DMS153 (cell line): ENCODE measurements around the gene LYZL1.
"Not testable (repeated sequence)": the region's sequence is repeated elsewhere in the genome, so short reads cannot be mapped to it uniquely, and the experiment has no call there.

ENCODE experiments used
- DNase-seq: peaks from one replicate; lab custom pipeline; 2025; lab: John Stamatoyannopoulos, UW

Gene LYZL1

GRCh38 chr10:29288906-29289305 is at the start of gene LYZL1:
Gene LYZL1 (plus strand): TSS chr10:29289070. CDS start chr10:29291868, 2,798 bp downstream.
- not testable (repeated sequence) for DNase-seq

GRCh38 chr10:29239569-29240472 is 49.0 kb upstream of the LYZL1 start:
- no peak for DNase-seq

GRCh38 chr10:29240986-29241660 is 47.7 kb upstream of the LYZL1 start:
- DNase-seq: no peak

- DNase-seq: no peak
Measured at GRCh38 chr10:29241925-29242324, 46.9 kb upstream of the LYZL1 start.

- DNase-seq: no peak
Measured at GRCh38 chr10:29243066-29243465, 45.8 kb upstream of the LYZL1 start.

GRCh38 chr10:29243750-29244149 is 45.1 kb upstream of the LYZL1 start:
- no peak for DNase-seq

GRCh38 chr10:29244978-29245377 is 43.9 kb upstream of the LYZL1 start:
- DNase-seq: no peak

GRCh38 chr10:29245476-29245875 is 43.4 kb upstream of the LYZL1 start:
- DNase-seq: no peak

- no peak for DNase-seq
Measured at GRCh38 chr10:29246449-29246848, 42.4 kb upstream of the LYZL1 start.

GRCh38 chr10:29248158-29248557 is 40.7 kb upstream of the LYZL1 start:
- no peak for DNase-seq

- no peak for DNase-seq
Measured at GRCh38 chr10:29249018-29249417, 39.9 kb upstream of the LYZL1 start.

- no peak for DNase-seq
Measured at GRCh38 chr10:29250066-29250465, 38.8 kb upstream of the LYZL1 start.

- DNase-seq: no peak
Measured at GRCh38 chr10:29252811-29253689, 35.8 kb upstream of the LYZL1 start.

GRCh38 chr10:29253690-29254029 is 35.2 kb upstream of the LYZL1 start:
- DNase-seq: no peak

GRCh38 chr10:29254123-29255046 is 34.5 kb upstream of the LYZL1 start:
- DNase-seq: peak; percentile 30

GRCh38 chr10:29255104-29255503 is 33.8 kb upstream of the LYZL1 start:
- DNase-seq: no peak

GRCh38 chr10:29256019-29256418 is 32.9 kb upstream of the LYZL1 start:
- no peak for DNase-seq

- DNase-seq: no peak
Measured at GRCh38 chr10:29256586-29256985, 32.3 kb upstream of the LYZL1 start.

- no peak for DNase-seq
Measured at GRCh38 chr10:29257106-29257783, 31.6 kb upstream of the LYZL1 start.

- DNase-seq: no peak
Measured at GRCh38 chr10:29257784-29258135, 31.1 kb upstream of the LYZL1 start.

- DNase-seq: no peak
Measured at GRCh38 chr10:29259498-29259897, 29.4 kb upstream of the LYZL1 start.
